ENCODE results near the gene FBXW5. TPM values are rescaled to one million over a fixed set of nuclear protein-coding genes. Genes with fewer than 3 reads are reported as not detected.

Gene FBXW5
- total RNA-seq, 2 donors from 2014 or later: 156 to 161 TPM

DNA sequence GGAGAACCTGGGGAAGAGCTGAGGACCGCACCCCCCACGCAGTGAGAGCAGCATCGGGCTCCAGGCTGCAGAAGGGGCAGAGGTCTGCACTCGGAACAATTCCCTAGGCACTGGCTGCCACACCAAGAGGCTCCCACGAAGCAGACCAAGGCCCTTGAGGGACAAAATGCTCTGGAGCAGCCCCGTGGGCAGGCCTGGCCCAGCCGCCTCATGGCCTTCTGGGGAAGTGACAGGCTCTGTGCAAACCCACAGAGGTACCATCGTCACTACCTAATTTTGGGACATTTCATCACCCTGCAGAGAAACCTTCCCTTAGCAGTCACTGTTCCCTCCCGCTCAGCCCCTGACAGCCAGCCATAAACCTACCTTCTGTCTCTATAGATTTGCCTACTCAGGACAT, 15.9 kb downstream of the FBXW5 start:
- Histone ChIP-seq H3K27ac (no peak overlapping the region), H3K36me3 (replicated peaks in 1 of 2; ENCODE audit: insufficient read depth in 1 of 2, low read depth in 2 of 2) (no peaks in the 10 kb centered on the region), H3K27me3 (no peaks in the 10 kb centered on the region), H3K9me3 (no peaks in the 10 kb centered on the region), H3K4me1 (no peaks in the 10 kb centered on the region), H3K4me3 (no peak overlapping the region)
- DNase-seq (no peak), ATAC-seq (no peak)
- TF ChIP-seq CTCF (IDR thresholded peaks at IDR 0.05) (no peak), POLR2A (IDR thresholded peaks at IDR 0.05) (no peak)
- 74 to 80% methylated on average over 4 to 9 of the region's 9 CpGs for WGBS, 2 donors
- intact Hi-C loops (cut with DNase I): no loop called here

DNA sequence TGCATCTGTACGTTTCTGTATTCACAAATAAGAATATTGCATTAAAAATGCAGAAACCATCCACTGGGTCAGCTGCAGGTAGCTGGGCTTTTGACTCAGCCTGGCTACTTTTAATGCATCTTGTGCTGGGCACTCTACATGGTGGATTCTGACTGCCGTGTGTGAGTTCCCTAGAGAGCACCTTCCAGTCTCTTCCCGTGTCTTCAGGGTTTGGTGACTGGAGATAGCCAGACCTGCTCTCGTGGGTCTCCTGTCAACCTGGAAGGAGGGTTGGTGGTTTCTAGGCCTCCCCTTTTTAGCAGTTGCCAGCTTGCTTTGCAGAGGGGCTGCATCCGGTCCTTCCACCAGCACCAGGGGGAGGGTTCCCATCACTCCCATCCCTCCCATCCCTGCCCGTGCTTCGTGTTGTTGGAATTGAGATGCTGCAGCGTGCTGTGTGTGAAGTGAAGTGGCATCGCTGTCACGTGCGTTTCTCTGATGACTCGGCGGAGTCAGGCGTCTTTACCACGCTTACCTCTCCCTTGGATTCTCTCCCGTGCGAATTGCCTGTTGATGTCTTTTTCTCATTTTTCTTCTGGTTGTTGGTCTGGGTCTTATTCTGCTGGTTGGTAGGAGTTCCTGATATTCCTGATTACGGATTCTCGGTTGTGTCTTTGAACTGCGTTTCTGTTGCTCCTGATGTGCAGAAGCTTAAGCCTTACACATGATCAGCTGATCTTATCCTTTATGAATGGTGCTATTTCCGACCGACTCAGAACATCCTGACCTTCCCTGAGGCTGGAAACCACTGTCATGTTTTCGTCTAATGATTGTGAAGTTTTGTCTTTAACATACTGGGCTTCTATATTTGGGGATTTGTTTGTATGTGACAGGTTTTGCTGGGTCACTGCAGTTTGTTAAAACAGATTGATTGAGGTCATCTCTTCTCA, 16.9 kb downstream of the FBXW5 start:
- Histone ChIP-seq H3K9me3 (no peaks in the 10 kb centered on the region), H3K4me1 (no peaks in the 10 kb centered on the region), H3K36me3 (replicated peaks in 1 of 2; ENCODE audit: insufficient read depth in 1 of 2, low read depth in 2 of 2) (no peaks in the 10 kb centered on the region), H3K4me3 (no peak overlapping the region), H3K27me3 (no peaks in the 10 kb centered on the region), H3K27ac (no peak overlapping the region)
- ATAC-seq (no peak), DNase-seq (no peak)
- 82 to 89% methylated on average over 22 to 23 of the region's 23 CpGs for WGBS, 2 donors
- TF ChIP-seq CTCF (IDR thresholded peaks at IDR 0.05): no peak
- TF ChIP-seq POLR2A (IDR thresholded peaks at IDR 0.05): no peak
- intact Hi-C loops (cut with DNase I): no loop called here

DNA sequence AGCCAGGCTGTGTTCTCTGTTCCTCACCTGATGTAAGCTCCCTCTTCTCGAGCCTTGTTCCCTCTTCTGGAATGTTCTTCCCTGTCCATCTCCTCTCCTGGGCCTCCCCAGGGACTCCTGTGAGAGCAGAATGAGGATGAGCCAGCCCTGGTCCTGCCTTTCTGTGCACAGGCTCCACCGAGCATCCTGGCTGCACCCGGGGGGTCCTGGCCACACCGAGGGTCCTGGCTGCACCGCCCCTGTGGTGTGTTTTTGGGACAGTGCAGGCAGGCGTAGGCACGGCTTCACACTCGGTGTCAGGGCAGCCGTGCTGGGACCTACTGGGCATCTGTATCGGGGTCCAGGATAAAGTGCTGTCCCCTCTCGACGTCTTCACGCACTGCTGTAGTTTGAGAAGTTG, 17.8 kb downstream of the FBXW5 start:
- intact Hi-C loops (cut with DNase I): no loop called here
- H3K9me3 ChIP-seq: no peaks in the 10 kb centered on the region
- H3K4me3 ChIP-seq: no peak overlapping the region
- no peaks in the 10 kb centered on the region for H3K36me3 ChIP-seq (replicated peaks in 1 of 2; ENCODE audit: insufficient read depth in 1 of 2, low read depth in 2 of 2)
- ATAC-seq (no peak), DNase-seq (no peak)
- H3K27ac ChIP-seq: no peak overlapping the region
- no peaks in the 10 kb centered on the region for H3K27me3 ChIP-seq
- 91 to 92% methylated on average over 1 to 13 of the region's 13 CpGs for WGBS, 2 donors
- TF ChIP-seq CTCF (IDR thresholded peaks at IDR 0.05): no peak
- TF ChIP-seq POLR2A (IDR thresholded peaks at IDR 0.05): no peak
- H3K4me1 ChIP-seq: no peaks in the 10 kb centered on the region

GRCh38 chr9:136926154-136926704, 18.3 kb downstream of the FBXW5 start:
- ATAC-seq: no peak
- H3K27ac ChIP-seq: no peak overlapping the region
- H3K4me1 ChIP-seq: no peaks in the 10 kb centered on the region
- 93 to 100% methylated on average over 3 to 9 of the region's 9 CpGs for WGBS, 2 donors
- DNase-seq: no peak
- TF ChIP-seq POLR2A (IDR thresholded peaks at IDR 0.05): no peak
- TF ChIP-seq CTCF (IDR thresholded peaks at IDR 0.05): no peak
- no peak overlapping the region for H3K4me3 ChIP-seq
- H3K27me3 ChIP-seq: no peaks in the 10 kb centered on the region
- no peaks in the 10 kb centered on the region for H3K9me3 ChIP-seq
- intact Hi-C loops (cut with DNase I): no loop called here
- H3K36me3 ChIP-seq (replicated peaks in 1 of 2; ENCODE audit: insufficient read depth in 1 of 2, low read depth in 2 of 2): no peaks in the 10 kb centered on the region
